Cardiac muscle cell (in vitro differentiated cells and primary cell): ENCODE measurements around the gene PDE4B. TPM values are rescaled to one million over a fixed set of nuclear protein-coding genes. Genes with fewer than 3 reads are reported as not detected.

Source experiments
- DNase-seq, 2 donors: peaks; one replicate each; pipeline versions ENCODE4 v3.0.0 to v3.0.0-alpha.2; 2010 to 2017; ENCODE audit warnings: low read depth in 1 of 2, low spot score in 1 of 2
- H3K27ac ChIP-seq: fragments of 200-600 bp; sonication (generic); 2 replicates; pipeline ENCODE4 v1.5.1; 2016
- H3K27me3 ChIP-seq: fragments of 200-600 bp; sonication (generic); 2 replicates; pipeline ENCODE4 v1.6.0; 2016; ENCODE audit warnings: control low read depth
- H3K36me3 ChIP-seq: fragments of 200-600 bp; sonication (generic); 2 replicates; pipeline ENCODE4 v1.5.1; 2016; ENCODE audit warnings: control low read depth
- H3K4me1 ChIP-seq: fragments of 200-600 bp; sonication (generic); 2 replicates; pipeline ENCODE4 v1.8.1; 2017; ENCODE audit warnings: low read depth, mild to moderate bottlenecking, mixed run types
- H3K4me3 ChIP-seq: fragments of 200-600 bp; sonication (generic); 2 replicates; pipeline ENCODE4 v1.5.1; 2016; ENCODE audit warnings: mild to moderate bottlenecking
- H3K9me3 ChIP-seq: fragments of 200-600 bp; sonication (generic); 2 replicates; pipeline ENCODE4 v1.5.1; 2017; ENCODE audit warnings: low read depth, mild to moderate bottlenecking, control low read depth
- CTCF ChIP-seq: IDR thresholded peaks from 2 replicates; pipeline ENCODE4 v1.5.1; 2012; ENCODE audit warnings: low read depth, mild to moderate bottlenecking, low read length
- polyA plus RNA-seq: library from polyadenylated mRNA; unstranded; fragments of >200 nt; fragmentation: Nextera tagmentation; extraction: Ambion mirVana; gene quantifications from 2 replicates; pipeline ENCODE4 v1.2.1, GENCODE V29; 2016
- total RNA-seq: library from RNA; depleted of rRNA; stranded (reverse); fragments of >200 nt; gene quantifications from 2 replicates; pipeline ENCODE4 v1.2.3, GENCODE V29; 2016

Gene PDE4B
- total and polyA plus RNA-seq, 2 experiments from 2014 or later: 0.65 to 3.9 TPM

GRCh38 chr1:66217561-66217960 lies 424.9 kb downstream of the PDE4B start:
- Histone ChIP-seq H3K4me3 (no peak overlapping the region), H3K36me3 (no peaks in the 10 kb centered on the region), H3K27ac (no peak overlapping the region), H3K4me1 (no peaks in the 10 kb centered on the region), H3K27me3 (no peaks in the 10 kb centered on the region), H3K9me3 (no peaks in the 10 kb centered on the region)
- no peak for TF ChIP-seq CTCF
- DNase-seq: no peak

GRCh38 chr1:66220477-66220876 lies 427.8 kb downstream of the PDE4B start:
- no peaks in the 10 kb centered on the region for H3K9me3 ChIP-seq
- no peaks in the 10 kb centered on the region for H3K4me1 ChIP-seq
- DNase-seq: no peak
- H3K36me3 ChIP-seq: no peaks in the 10 kb centered on the region
- no peak overlapping the region for H3K27ac ChIP-seq
- no peak overlapping the region for H3K4me3 ChIP-seq
- H3K27me3 ChIP-seq: no peaks in the 10 kb centered on the region
- TF ChIP-seq CTCF: no peak

DNA sequence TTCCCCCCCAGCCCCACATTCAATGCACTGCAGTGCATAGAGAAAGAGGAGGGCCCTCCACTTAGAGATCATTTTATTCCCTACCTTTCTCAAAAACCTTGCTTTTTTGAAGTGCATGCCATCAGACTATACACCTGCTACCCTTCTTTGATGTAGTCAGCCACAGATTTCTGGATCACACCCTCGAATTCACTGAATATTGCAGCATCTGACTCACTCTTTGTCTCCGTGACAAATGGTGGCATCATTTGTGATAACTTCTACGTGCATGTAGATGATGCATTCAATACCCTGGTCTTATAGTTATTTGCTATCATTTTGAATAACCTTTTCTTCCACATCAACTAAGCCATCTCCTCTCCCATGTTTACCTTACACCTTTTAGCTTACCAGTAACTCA lies 431.0 kb downstream of the PDE4B start:
- Histone ChIP-seq H3K36me3 (no peaks in the 10 kb centered on the region), H3K9me3 (no peaks in the 10 kb centered on the region), H3K27me3 (no peaks in the 10 kb centered on the region), H3K4me1 (no peaks in the 10 kb centered on the region), H3K4me3 (no peak overlapping the region), H3K27ac (no peak overlapping the region)
- DNase-seq: no peak
- no peak for TF ChIP-seq CTCF

DNA sequence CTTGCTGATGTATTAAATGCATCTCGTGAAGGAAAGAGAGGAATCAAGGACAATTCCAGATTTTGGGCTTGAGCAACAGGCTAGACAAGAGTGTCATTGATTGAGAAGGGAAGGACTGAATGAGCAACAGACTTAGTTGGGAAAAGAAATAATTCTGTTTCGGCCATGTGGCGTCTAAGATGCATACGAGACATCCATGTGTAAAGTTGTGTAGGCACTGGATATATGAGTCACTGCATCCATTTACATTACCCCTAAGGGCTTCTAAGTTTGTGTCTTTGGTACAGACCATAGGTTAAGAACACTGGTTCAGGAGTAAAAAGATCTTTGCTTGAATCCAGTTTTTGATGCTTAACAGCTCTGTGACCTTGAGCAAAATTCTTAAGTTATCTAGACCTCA lies 434.3 kb downstream of the PDE4B start:
- Histone ChIP-seq H3K36me3 (no peaks in the 10 kb centered on the region), H3K4me3 (no peak overlapping the region), H3K4me1 (no peaks in the 10 kb centered on the region), H3K27ac (no peak overlapping the region), H3K27me3 (no peaks in the 10 kb centered on the region), H3K9me3 (no peaks in the 10 kb centered on the region)
- DNase-seq: no peak
- no peak for TF ChIP-seq CTCF

GRCh38 chr1:66227966-66228365 lies 435.3 kb downstream of the PDE4B start:
- no peak overlapping the region for H3K4me3 ChIP-seq
- H3K4me1 ChIP-seq: no peaks in the 10 kb centered on the region
- no peak overlapping the region for H3K27ac ChIP-seq
- H3K9me3 ChIP-seq: no peaks in the 10 kb centered on the region
- H3K27me3 ChIP-seq: no peaks in the 10 kb centered on the region
- H3K36me3 ChIP-seq: no peaks in the 10 kb centered on the region
- TF ChIP-seq CTCF: no peak
- DNase-seq: no peak

DNA sequence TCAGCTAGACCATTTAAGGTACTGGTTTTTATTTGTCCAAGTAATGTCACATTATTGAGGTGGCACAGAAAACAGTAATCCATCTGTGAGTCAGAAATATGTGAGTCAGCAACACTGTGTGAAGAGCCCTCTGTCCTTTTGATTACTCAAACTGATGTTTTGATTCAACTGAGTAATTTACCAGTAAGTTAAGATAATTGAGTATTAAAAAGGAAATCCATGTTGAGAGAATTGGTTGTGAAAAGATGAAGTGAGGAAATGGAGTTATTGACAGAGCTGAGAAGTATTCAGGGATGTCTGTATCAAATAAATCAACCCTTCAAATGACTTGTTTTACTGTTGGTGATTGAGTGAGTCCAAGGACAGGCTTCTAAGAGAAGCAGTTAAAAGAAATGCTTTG lies 438.5 kb downstream of the PDE4B start:
- H3K27ac ChIP-seq: no peak overlapping the region
- H3K36me3 ChIP-seq: no peaks in the 10 kb centered on the region
- no peaks in the 10 kb centered on the region for H3K4me1 ChIP-seq
- DNase-seq: peak in 1 of 2 donors; percentile 18
- no peak overlapping the region for H3K4me3 ChIP-seq
- no peaks in the 10 kb centered on the region for H3K9me3 ChIP-seq
- TF ChIP-seq CTCF: no peak
- no peaks in the 10 kb centered on the region for H3K27me3 ChIP-seq
